HCT116 (cell line): Measurements from ENCODE around the gene FAM78B. TPM values are rescaled to one million over a fixed set of nuclear protein-coding genes. Genes with fewer than 3 reads are reported as not detected.

Source experiments
- ATAC-seq: fragments of 200-7000 bp; cut with Tn5 transposase; 2 replicates; pipeline ENCODE4 v1.9.1; 2020; ENCODE audit warnings: mild to moderate bottlenecking, moderate library complexity
- BruUV-seq: library from RNA; stranded (reverse); fragments of 400-500 nt; replicated peaks from 2 replicates; lab custom pipeline; 2021; lab: Mats Ljungman, UMichigan
- CTCF ChIA-PET: fragments of 300-600 bp; sonication (Branson Sonifier 250); formaldehyde crosslinking; loops from one replicate; lab custom pipeline; 2021; ENCODE audit warnings: antibody characterized with exemption; lab: Charles Lee
- POLR2A ChIA-PET: fragments of 300-600, 350-600 bp; sonication (Branson Sonifier 250); formaldehyde crosslinking; loops from one replicate; lab custom pipeline; 2021; ENCODE audit warnings: antibody characterized with exemption; lab: Charles Lee
- RAD21 ChIA-PET, 2 experiments: fragments of 300-600 bp; sonication (Branson Sonifier 250); formaldehyde crosslinking; loops; one replicate each; lab custom pipeline; 2023; ENCODE audit warnings: low total read pairs in 2 of 2; ENCODE audit not compliant: uncharacterized antibody in 2 of 2, unreplicated experiment in 2 of 2, low non-redundant PET in 1 of 2; lab: Charles Lee
- DNase-seq: peaks from one replicate; pipeline ENCODE4 v3.0.0-alpha.2; 2010; ENCODE audit warnings: low read depth, low spot score
- H2AFZ ChIP-seq: fragments of 200-600 bp; shearing (Covaris generic), sonication (generic); 2 replicates; pipeline ENCODE4 v1.6.1; 2017; ENCODE audit warnings: low read depth, mixed run types, mixed read lengths, antibody characterized with exemption, low read length; ENCODE audit not compliant: poor library complexity, severe bottlenecking
- H3K27ac ChIP-seq: 2 replicates; pipeline ENCODE4 v1.5.1; 2012; ENCODE audit warnings: low read depth, low read length
- H3K27me3 ChIP-seq: fragments of 200-600 bp; sonication (generic); 2 replicates; pipeline ENCODE4 v1.6.1; 2016; ENCODE audit warnings: mixed run types, low read length, mixed read lengths; ENCODE audit not compliant: insufficient read depth
- H3K36me3 ChIP-seq, 2 experiments: fragments of 200-500 bp in 1 of 2; fragments of 200-600 bp in 1 of 2; sonication (Bioruptor generic) in 1 of 2; sonication (generic) in 1 of 2; 2 replicates each; pipeline versions ENCODE4 v1.5.1 to v1.6.1; 2014 to 2016; ENCODE audit warnings: low read length in 2 of 2, inconsistent platforms in 1 of 2, mixed read lengths in 1 of 2, mixed run types in 1 of 2; ENCODE audit not compliant: insufficient read depth in 2 of 2, control insufficient read depth in 1 of 2
- H3K4me1 ChIP-seq, 2 experiments: fragments of 200-600 bp in 1 of 2; sonication (generic) in 1 of 2; 2 replicates each; pipeline versions ENCODE4 v1.5.1 to v1.6.1; 2012 to 2017; ENCODE audit warnings: low read length in 2 of 2, inconsistent platforms in 1 of 2, mild to moderate bottlenecking in 1 of 2, mixed read lengths in 1 of 2, mixed run types in 1 of 2, moderate library complexity in 1 of 2; ENCODE audit not compliant: insufficient read depth in 2 of 2, control insufficient read depth in 1 of 2
- H3K4me2 ChIP-seq: fragments of 200-600 bp; sonication (generic); 2 replicates; pipeline ENCODE4 v1.6.1; 2017; ENCODE audit warnings: mixed run types, low read length, mixed read lengths
- H3K4me3 ChIP-seq, 2 experiments: fragments of 200-600 bp in 1 of 2; sonication (generic) in 1 of 2; replicated peaks in 1 of 2; 2 replicates each; pipeline ENCODE4 v1.5.1; 2011 to 2016; ENCODE audit warnings: low read length in 2 of 2, control low read depth in 1 of 2, low read depth in 1 of 2, mild to moderate bottlenecking in 1 of 2, mixed read lengths in 1 of 2, mixed run types in 1 of 2
- H3K79me2 ChIP-seq: fragments of 200-600 bp; sonication (generic); 2 replicates; pipeline ENCODE4 v1.6.1; 2017; ENCODE audit warnings: mild to moderate bottlenecking, mixed run types, low read length, moderate library complexity, mixed read lengths; ENCODE audit not compliant: insufficient read depth
- H3K9ac ChIP-seq: fragments of 200-600 bp; sonication (generic); 2 replicates; pipeline ENCODE4 v1.6.1; 2016; ENCODE audit warnings: low read length, mixed read lengths
- H3K9me2 ChIP-seq: fragments of 200-600 bp; sonication (generic), shearing (Covaris generic); 2 replicates; pipeline ENCODE4 v1.6.1; 2017; ENCODE audit warnings: mixed run types, mild to moderate bottlenecking, moderate library complexity; ENCODE audit not compliant: insufficient read depth
- H3K9me3 ChIP-seq, 2 experiments: fragments of 200-500 bp in 1 of 2; fragments of 200-600 bp in 1 of 2; sonication (Bioruptor generic) in 1 of 2; sonication (generic) in 1 of 2; 2 replicates each; pipeline ENCODE4 v1.6.1; 2014 to 2017; ENCODE audit warnings: low read length in 2 of 2, mixed read lengths in 2 of 2, inconsistent platforms in 1 of 2, low read depth in 1 of 2, mild to moderate bottlenecking in 1 of 2, mixed run types in 1 of 2, moderate library complexity in 1 of 2; ENCODE audit not compliant: control insufficient read depth in 1 of 2, insufficient read depth in 1 of 2
- H4K20me1 ChIP-seq: fragments of 200-600 bp; sonication (generic), shearing (Covaris generic); 2 replicates; pipeline ENCODE4 v1.6.1; 2017; ENCODE audit warnings: mixed run types, mild to moderate bottlenecking, moderate library complexity; ENCODE audit not compliant: insufficient read depth
- CTCF ChIP-seq, 3 experiments: fragments of 200-600 bp in 1 of 3; sonication (generic) in 1 of 3; IDR thresholded peaks in 2 of 3; conservative IDR thresholded peaks in 1 of 3; 2 replicates each; pipeline ENCODE4 v1.5.1; 2012 to 2017; ENCODE audit warnings: low read depth in 2 of 3, low read length in 2 of 3, antibody characterized with exemption in 1 of 3, borderline replicate concordance in 1 of 3, control low read depth in 1 of 3, mild to moderate bottlenecking in 1 of 3, mixed read lengths in 1 of 3, mixed run types in 1 of 3, moderate library complexity in 1 of 3; ENCODE audit not compliant: insufficient read depth in 1 of 3
- POLR2AphosphoS5 ChIP-seq: IDR thresholded peaks from 2 replicates; pipeline ENCODE4 v1.6.1; 2011; ENCODE audit warnings: mild to moderate bottlenecking, low read depth, low read length, moderate library complexity
- REST ChIP-seq: IDR thresholded peaks from 2 replicates; pipeline ENCODE4 v1.6.1; 2012; ENCODE audit warnings: low read depth
- intact Hi-C: fragments of 100-400 bp; cut with micrococcal nuclease; formaldehyde crosslinking; loops from 2 replicates; pipeline ENCODE4 v1.10.0; 2022
- total RNA-seq: library from RNA; stranded (reverse); gene quantifications from one replicate; pipeline ENCODE4 v1.2.1, GENCODE V29; 2021; ENCODE audit not compliant: unreplicated experiment

The FAM78B gene
- total RNA-seq, 1 experiment from 2014 or later = 1.4 TPM

GRCh38 chr1:166080967-166081870, 85.6 kb downstream of the FAM78B start:
- Histone ChIP-seq H3K27me3 (no peaks in the 10 kb centered on the region), H3K27ac (no peak overlapping the region), H4K20me1 (no peaks in the 10 kb centered on the region), H3K36me3 (no peaks in the 10 kb centered on the region), H3K4me2 (no peak overlapping the region), H2AFZ (no peak overlapping the region), H3K9me3 (no peaks in the 10 kb centered on the region), H3K9ac (no peak overlapping the region), H3K4me3 (no peak overlapping the region)
- no peak for DNase-seq
- BruUV-seq = no TSS peak
- no peak for ATAC-seq
- CTCF ChIA-PET = no interaction called here
- POLR2A ChIA-PET = no interaction called here
- intact Hi-C loops = no loop called here
- RAD21 ChIA-PET = no interaction called here
- TF ChIP-seq REST (no peak), POLR2AphosphoS5 (no peak), CTCF (IDR thresholded peaks at IDR 0.05 in 2 of 3, conservative IDR thresholded peaks at IDR 0.05 in 1 of 3; ENCODE audit: borderline replicate concordance in 1 of 3, insufficient read depth in 1 of 3, low read depth in 2 of 3, low read length in 2 of 3) (no peak)
- TF ChIP-seq, all 23 proteins: peak for 0
- Histone ChIP-seq H3K4me1 (no peaks in the 10 kb centered on the region), H3K9me2 (no peaks in the 10 kb centered on the region), H3K79me2 (no peaks in the 10 kb centered on the region)
